RKO (cell line): Measurements from ENCODE around the gene KRTAP5-7.
"Not testable (repeated sequence)": the region's sequence is repeated elsewhere in the genome, so short reads cannot be mapped to it uniquely, and the experiment has no call there.

Experiments used
- DNase-seq: peaks from one replicate; pipeline ENCODE4 v3.0.0-alpha.2; 2016; ENCODE audit warnings: low spot score

KRTAP5-7 gene

DNA sequence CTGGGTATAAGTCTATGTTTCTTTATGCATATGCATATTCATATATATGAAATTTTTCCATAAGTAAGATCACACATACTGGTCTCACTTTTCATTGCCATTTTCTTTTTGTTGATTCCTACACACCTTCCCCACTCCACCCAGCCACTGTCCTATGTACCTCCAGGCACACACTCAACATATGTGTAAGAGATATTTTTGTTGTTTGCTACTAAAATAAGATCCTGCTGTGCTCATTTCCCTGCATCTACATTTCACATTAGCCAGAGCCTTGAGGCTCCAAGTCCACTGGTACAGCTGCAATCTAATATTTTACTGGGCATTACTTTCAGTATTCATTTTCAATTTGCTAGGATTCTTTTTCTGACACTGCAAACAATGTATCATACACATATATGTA lies 30.2 kb downstream of the KRTAP5-7 start:
- no peak for DNase-seq

DNA sequence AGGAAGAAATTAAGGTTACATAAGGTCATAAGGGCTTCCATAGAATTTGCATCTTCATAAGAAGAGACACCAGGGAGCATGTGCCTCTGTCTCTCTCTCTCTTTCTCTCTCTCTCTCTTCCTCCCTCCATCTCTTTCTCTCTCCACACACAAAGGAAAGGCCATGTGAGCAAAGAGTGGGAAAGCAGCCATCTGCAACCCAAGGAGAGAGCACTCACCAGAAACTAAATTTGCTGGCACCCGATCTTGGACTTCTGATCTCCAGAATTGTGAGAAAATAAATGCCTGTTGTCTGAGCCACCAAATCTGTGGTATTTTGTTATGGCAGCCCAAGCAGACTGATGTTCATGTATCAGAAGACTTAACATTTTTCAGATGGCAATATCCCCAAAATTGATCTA lies 31.9 kb downstream of the KRTAP5-7 start:
- DNase-seq, result no peak

DNA sequence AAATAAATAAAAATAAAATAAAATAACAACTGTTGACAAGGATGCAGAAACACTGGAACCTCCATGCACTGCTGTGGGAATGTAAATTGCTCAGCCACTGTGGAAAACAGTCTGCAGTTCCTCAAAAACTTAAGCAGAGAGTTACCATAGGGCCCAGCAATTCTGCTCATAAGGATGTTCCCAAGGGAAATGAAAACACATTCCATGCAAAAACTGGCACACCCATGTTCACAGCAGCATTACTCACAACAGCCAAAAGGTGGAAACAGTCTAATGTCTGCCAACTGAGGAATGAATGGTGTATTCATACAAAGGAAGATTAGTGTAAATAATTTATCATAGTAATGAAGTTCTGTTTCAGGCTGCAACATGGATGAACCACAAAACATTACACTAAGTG lies 35.1 kb downstream of the KRTAP5-7 start:
- no peak for DNase-seq

DNA sequence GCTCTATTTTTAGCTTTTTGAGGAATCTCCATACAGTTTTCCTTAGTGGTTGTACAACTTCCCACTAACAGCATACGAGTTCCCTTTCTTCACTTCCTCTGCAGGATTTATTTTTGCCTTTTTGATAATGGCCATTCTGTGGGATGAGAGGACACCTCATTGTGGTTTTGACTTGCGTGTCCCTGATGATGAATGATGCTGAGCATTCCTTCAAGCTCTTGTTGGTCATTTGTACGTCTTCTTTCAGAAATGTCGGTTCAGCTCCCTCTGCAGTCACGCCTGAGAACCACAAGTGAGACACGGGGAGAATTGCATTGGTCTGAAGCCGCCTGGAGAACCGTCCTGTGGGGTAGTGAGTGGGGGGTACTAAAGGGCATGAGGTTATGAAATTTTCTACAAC lies 36.3 kb downstream of the KRTAP5-7 start:
- DNase-seq, result peak; percentile 71

DNA sequence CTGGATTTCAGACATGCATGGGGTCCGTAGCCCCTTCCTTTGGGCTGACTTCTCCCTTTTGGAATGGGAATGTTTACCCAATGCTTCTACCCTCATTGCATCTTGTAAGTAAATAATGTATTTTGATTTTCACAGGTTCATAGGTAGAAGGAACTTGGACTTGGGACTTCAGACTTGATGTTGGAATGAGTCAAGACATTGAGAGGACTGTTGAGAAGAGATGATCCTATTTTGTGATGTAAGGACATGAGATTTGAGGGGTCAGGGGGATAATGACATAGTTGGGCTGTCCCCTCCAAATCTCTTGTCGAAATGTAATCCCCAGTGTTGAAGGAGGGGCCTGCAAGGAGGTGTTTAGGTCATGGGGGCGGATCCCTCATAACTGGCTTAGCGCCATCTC lies 37.4 kb downstream of the KRTAP5-7 start:
- no peak for DNase-seq

DNA sequence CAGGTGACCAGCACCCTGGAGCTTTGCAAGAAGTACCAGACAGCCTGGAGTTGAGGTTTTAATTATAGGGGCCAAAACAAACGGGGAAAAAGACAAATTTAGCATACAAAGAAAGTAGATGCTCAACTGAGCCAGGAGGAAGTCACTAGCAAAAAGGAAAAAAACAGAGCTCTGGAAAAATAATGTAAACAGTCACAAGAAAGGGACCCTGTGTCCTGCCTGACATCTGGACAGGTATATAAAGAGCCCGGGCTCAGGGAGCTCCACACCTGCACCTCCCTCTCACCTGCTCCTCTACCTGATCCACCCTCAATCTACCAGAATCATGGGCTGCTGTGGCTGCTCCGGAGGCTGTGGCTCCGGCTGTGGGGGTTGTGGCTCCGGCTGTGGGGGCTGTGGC lies 38.2 kb downstream of the KRTAP5-7 start, which contains the start of gene KRTAP5-10:
TSS of gene KRTAP5-10 (plus strand) at position 301 of the 400 bp plus-strand sequence. CDS start at position 326, 25 bp downstream.
- DNase-seq, result no peak

DNA sequence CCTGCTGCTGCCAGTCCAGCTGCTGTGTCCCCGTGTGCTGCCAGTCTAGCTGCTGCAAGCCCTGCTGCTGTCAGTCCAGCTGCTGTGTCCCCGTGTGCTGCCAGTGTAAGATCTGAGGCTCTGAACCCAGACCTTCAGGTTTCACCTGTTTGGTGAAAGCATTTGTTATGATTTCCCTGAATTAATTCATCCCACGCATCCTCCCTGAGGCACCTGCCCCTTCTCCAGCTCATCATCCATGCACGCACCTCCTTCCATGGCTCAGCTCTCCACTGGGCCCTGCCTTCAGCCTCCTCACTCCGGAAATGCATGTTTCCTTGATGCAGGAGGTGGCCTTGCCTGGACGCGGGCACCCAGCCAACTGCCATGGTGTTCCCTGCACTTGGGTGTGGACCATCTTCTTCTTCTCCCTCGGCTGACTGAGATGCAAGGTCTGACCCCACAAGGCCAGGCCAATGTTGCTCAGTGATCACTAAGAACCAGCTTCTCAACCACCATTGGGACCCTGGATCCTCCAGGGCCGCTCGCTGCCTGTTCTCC lies 39.1 kb downstream of the KRTAP5-7 start:
- no peak for DNase-seq

DNA sequence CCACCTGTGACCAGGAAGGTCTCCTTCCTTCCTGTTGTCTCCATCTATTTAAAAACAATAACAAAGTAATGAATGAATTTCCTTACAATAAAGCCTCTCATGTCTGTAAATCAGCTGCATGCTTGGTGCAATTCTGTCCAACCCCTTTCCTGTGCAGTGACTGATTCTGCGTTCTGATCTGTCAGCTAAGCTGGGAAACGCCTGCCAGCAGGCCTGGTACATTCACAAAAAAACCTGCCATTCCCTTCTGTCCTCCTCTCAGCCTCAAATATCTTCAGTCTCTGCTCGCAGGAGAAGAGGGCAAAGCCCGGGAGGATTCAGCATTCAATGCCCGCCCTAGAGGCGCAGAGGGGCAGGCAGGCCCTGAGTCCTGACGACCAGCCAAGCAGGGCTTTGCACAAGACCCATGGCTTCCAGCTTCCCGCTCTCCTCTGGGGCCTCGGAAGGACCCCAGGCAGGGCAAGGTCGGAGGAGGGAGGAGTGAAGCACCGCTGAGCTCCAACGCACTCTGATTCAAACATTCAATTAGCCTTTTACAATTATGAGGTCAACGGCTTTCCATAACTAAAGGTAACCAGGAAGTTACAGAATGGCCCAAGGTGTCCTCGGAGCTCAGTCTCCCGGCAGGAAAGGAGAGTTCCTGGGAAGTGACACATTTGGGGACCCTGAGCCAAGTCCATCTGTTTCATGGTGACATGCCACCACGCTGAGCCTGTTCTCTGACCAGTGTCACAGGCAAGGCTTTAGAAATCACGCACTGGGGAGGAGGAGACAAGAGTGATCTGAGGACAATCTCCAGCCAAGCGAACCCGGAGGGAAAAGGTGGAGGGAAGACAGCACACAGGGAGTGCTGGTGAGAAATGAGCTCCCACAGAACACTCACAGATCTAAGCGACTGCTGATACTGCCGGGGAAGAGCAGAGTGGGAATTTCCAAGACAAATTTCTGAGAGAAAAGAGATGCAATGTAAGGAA lies 39.8 kb downstream of the KRTAP5-7 start:
- DNase-seq, result not testable (repeated sequence)

DNA sequence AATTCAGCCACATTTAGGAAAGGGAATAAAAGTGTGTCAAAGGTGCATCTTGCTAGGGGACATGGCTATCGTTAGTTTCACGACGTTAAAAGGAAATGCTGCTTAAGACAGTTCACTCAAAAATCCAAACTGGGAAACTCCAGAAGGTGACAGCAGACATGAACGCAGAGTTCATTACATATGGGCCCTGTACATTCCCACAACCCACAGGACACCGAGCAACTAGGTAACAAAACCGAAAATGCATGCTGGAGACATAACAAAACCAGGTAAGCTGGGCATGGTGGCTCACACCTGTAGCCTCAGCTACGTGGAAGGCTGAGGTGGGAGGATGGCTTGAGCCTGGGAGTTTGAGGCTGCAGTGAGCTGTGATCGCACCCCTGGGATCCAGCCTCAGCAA lies 40.6 kb downstream of the KRTAP5-7 start:
- not testable (repeated sequence) for DNase-seq

DNA sequence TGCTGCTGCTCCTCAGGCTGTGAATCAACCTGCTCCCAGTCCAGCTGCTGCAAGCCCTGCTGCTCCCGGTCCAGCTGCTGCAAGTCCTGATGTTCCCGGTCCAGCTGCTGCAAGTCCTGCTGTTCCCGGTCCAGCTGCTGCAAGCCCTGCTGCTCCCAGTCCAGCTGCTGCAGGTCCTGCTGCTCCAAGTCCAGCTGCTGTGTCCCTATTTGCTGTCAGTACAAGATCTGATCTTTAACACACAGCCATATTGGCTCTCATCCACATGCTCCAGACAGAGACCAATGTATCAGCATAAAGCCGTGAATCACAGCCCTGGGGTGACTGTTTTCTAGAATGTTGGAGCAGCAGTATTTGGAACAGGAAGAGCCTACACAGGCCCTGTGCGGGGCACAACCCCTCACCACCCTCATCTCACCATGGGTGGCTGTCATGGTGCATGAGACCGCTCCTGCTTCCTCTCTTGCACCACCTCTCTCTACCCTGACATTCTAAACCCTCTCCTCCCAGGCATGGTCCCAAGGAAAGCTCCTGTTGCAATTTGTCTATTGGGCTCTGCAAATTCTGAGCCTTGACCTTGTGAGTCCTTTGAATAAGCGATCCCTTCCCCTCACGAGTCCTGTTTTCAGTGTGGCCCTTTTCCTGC lies 41.8 kb downstream of the KRTAP5-7 start:
- no peak for DNase-seq

DNA sequence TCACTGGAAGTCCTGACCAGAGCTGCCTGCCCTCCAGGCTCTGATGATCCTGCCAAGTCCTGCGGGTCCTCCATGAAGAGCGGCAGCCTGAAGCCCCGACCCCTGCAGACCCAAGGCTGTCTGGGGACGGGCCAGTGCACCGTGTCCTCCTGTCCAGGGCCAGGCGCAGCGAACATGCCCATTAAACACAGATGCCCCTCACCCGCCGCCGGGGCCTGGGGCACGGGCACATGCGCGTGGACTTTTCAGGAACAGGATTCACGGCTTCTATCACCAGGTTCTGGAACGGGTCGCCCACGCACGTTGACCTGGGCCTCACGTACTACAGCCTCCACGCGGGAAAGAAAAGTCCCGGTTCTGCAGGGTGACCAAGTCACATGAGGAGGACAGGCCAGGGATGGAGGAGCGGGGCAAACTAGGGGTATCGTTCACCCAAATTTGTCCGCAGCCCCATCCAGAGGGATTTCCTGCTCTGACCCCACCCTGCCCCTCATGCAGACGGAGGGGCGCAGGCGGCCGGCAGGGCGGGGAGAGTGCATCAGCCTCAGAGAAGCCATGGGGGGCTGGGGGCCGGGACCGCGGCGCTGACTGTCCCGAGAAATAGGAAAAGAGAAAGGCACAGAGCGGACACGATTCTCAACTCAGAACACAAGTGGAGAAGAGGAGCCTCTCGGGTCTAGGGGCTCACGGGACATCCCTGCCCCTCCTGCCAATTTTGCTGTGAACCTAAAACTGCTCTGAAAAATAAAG lies 44.2 kb downstream of the KRTAP5-7 start:
- DNase-seq, result not testable (repeated sequence)

DNA sequence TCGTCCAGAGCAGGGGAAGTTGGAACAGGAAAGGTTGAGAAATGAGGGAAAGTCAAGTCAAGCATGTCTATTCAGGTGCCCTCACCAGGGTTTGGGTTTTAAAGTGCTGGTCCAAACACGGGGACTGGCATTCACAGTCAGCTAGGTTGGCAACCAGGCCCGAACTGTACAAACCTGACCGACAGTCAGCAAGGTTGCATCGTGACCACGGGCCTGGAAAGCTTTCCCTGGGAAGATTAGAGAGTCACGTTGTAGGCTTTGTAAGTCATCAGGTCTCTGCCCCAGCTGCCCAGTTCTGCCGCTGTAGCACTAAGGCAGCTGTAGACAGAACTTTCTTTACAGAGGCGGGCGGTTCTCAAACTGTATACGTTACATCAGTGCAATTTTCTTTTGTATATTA lies 45.7 kb downstream of the KRTAP5-7 start:
- DNase-seq, result no peak

DNA sequence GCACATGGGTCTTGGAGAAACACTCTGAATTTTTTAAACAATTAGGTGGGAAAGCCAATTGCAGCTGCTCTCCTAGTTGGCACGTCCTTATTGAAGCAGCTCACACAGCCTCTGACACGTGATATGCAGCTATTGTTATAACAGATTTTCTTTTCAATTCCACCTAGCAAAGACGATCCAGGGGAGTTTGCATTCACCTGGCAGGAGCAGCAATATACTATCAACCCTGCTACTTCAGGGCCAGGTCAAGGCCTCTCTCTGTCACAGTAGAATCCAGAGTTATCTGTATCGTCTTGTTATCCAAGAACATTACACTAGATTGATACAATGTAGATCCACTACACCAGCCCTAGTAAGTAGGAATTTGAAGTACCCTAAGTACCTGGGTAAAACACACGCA lies 47.4 kb downstream of the KRTAP5-7 start:
- DNase-seq, result no peak

DNA sequence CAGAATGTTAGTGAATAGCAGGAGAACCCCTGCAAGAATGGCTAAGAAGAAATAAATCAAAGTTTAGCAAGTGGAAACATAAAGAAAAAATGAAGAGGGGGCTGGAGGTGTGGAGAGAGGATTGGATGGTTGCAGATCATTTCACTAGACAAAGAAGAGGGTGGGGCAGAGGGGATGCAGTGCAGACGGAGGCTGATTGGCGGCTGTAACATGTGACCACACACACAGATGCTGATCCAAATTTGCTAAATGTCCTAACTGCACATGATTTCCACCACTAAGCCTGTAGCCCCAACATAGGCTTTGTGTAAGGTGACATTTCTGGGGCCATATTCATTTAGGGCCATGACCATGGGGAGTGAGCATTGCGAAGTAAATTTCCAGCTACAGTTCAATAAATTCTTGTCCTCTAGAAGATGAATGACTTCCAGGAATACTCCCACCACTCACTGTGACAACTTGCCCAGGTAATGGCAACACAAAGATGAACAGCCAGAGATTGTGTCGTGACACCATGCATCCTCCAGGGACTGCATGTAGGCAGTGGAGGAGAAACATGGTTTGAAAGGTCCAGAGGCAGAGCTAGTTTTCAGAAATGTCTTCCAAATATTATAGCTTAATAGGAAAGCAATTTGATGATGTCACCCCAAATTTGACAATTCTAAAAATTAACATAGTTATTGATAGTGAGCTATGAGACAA lies 48.8 kb downstream of the KRTAP5-7 start:
- no peak for DNase-seq

DNA sequence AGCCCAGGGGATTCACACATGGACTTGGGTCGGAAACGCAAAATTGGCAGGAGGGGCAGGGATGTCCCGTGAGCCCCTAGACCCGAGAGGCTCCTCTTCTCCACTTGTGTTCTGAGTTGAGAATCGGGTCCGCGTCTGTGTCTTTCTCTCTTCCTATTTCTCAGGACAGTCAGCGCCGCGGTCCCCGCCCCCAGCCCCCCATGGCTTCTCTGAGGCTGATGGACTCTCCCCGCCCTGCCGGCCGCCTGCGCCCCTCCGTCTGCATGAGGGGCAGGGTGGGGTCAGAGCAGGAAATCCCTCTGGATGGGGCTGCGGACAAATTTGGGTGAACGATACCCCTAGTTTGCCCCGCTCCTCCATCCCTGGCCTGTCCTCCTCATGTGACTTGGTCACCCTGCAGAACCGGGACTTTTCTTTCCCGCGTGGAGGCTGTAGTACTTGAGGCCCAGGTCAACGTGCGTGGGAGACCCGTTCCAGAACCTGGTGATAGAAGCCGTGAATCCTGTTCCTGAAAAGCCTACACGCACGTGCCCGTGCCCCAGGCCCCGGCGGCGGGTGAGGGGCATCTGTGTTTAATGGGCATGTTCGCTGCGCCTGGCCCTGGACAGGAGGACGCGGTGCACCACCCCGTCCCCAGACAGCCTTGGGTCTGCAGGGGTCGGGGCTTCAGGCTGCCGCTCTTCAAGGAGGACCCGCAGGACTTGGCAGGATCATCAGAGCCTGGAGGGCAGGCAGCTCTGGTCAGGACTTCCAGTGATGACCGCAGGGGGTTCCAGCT lies 49.8 kb downstream of the KRTAP5-7 start:
- DNase-seq, result not testable (repeated sequence)

DNA sequence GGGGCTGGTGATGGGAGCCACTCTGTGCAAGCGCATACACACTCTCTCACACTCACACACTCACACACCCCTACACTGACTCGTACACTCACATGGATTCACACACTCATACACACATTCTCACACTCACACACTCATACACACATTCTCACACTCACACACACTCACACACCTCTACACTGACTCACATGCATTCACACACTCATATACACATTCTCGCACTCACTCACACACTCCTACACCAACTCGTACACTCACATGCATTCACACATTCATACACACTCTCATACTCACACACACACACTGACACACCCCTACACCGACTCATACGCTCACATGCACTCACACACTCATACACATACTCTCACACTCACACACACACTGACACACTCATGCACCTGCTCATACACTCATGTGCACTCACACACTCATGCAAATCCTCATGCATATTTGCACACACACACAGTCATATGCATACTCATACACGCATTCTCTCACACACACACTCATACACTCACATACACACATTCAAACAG lies 50.5 kb downstream of the KRTAP5-7 start:
- no peak for DNase-seq
